NK-92 treated with Interleukin-12 subunit alpha and Interleukin-12 subunit beta, amount 100 ng/mL, for 24 hours (cell line): ENCODE results near the gene GRIK3.

Source experiments
- DNase-seq: peaks from one replicate; lab custom pipeline; 2025; lab: John Stamatoyannopoulos, UW

Gene GRIK3

DNA sequence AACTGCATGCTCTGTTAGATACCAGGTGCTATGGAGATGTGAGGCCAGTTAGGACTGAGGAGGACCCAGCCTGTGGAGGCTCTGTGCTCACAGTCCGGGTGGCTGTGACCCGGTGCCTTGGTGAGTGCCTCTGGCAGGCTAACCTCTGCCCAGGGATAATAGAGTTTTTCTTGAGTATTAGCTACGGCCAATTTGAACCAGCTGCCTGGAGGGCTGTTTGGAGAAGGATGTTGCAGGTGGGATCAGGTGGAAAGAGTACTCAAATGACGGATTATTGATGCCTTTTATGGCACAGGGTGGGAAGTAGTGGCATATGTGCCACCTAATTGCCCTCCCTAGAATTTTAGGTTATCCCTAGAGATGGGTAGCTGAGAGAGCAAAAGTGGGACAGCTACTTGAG is 182.7 kb downstream of the GRIK3 start:
- DNase-seq = no peak

DNA sequence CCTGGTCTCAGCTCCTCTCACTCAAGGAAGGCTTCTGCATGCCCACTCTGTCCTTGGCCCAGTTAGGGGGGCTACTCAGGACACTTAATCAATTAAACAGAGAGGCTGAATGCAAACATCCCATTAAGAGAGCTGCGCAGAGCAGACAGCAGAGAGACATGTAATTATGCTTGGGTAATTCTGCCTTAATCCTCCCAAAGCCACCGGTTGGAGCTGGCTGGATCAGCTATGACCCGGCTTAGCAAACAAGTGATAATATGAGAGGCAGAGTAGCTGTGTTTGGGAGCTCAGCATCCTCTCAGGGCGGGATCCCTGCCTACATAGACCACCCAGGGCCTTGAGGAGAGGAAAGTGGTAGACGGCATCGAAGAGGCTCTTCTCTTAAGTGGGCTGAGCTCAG is 183.2 kb downstream of the GRIK3 start:
- no peak for DNase-seq

DNA sequence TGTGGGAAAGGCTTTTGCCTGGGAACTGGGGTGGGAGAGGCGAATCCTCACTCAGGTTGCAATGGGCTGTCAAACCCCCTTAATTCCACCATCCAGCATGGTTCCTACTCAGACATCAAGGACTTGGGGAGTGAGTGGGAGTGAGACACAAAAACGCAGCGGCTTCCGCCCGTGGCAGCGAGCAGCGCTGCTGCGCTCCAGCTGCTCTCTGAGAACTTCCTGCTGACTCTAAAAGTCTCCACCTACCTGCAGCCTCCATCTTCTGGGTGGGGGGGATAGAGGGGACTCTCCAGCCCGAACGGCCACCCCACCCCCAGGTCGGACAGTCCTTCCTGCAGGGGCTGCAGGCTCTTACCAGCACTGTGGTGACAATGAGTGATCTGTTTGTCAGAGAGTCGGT is 184.4 kb downstream of the GRIK3 start:
- DNase-seq = no peak

DNA sequence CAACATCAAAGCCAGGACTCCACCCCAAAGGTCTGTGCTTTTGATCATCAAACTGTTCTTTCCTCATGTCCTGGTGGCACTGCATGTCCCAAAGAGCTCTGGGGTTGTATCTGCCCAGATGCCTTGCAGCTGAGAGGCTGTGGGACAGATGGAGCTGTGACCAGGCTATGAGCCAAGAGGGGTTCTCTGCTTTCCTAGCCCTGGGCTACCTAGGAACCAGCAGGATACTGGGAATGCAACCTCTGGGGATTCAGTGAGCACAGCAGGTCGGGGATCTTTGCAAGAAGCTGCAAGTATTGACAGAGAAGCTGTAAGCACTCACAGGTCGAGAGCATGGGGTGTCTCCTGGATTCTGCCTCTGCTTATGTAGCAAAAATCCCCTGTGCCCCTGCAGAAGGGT is 186.6 kb downstream of the GRIK3 start:
- no peak for DNase-seq

DNA sequence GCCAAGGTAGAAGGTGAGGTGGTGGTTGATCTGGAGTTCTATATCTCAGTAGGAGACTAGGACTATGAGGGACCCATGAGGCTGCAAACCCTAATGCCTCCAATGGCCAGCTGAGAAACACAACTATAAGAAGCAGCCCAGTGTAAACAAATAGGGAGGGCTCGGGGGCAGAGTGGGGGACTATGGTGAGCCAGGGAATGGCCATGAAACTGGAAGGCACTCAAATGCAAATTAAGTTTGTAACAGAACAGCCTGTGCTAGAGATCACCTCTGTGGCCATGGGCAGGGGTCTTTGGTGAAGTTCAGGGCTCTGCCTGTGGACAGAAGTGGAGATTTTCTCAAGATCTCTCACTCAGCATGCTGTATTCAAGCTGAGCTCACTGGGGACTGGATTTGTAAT is 187.1 kb downstream of the GRIK3 start:
- no peak for DNase-seq

DNA sequence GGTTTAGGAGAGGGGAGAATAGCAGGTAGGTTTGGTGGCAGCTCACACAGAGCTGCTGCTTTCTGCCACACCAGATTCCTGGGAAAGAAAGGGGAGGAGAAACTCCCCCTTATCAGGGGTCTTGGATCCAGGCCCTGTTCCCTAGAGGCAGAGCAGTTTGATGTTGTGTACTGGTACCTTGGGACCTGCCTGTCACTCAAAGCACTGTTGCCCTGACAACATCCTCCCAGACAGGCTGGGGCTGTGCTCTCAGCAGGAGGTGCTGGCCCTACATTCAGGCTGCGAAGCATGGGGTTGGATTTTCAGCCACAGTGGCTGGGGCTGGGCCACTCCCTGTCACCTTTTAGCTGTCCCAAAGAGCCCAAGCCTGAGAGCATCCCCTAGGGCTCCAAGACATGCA is 188.0 kb downstream of the GRIK3 start:
- DNase-seq = no peak

DNA sequence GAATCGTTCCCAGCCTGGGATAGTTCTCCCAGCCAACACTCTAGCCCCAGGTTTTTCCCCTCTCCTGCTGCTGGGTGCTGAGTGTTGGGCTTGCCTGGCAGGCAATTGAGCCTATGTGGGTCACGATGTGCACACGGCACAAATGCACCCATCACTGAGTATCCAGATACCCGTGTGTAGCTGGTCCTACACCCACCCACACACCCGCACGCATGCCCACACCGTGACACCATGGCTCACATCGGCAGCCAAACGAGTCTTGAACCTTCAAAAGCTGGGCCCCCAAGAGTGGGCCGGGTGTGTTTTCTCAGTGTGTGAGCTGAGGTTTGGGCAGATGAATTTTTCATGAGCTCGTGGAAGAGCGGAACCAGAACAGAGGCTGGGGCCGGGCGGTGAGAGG is 188.5 kb downstream of the GRIK3 start:
- DNase-seq = no peak

DNA sequence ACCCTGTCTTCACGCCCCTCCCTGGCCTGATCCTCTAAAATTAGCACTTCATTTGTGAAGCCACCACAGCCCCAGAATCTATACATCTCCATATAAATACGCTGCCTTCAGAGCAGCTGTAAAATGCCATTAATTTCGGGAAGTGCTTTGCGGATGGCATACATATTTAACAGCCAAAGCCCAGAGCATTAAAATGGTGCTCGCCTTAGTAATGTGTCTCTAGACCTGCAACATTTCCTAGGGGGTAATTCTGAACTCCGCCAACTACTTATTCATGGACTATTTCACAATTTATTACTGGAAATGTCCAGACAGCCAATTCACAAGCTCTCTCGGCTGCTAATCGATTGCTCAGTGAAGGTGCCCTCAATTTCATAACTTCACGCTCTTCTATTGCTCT is 189.4 kb downstream of the GRIK3 start:
- DNase-seq = no peak

DNA sequence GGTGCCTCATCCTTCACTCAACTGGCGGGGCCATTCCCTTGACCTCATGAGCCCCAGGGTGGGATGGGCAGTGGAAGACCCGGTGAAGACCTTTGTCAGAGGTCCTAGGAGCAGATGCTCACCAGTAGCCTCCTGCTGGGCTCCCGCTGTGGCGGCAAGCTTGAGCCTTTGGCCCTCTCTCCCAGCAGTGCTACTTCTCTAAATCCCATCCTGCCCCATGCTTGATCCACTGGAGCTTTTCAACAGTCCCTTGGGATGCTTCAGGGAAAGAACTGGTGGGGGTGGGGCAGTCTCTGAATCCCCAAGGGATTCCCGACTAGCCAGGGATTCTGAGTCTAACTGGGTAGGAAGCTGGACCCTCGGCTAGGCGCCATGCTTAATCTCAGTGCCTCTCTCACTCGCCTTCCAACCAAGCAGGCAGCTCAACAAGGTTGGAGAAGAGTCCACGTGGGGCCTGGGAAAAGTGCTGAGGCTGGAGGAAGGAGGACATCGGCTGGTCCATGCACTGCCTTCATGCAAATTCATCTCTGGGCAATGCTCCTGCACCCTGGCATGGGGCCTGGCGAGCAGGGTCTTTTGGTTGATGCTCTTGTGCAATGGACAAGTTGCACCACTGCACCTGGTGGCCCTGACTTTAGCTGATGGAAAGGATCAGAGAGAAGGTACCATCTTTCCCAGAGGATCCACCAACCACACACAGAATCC is 190.3 kb downstream of the GRIK3 start:
- DNase-seq = no peak

DNA sequence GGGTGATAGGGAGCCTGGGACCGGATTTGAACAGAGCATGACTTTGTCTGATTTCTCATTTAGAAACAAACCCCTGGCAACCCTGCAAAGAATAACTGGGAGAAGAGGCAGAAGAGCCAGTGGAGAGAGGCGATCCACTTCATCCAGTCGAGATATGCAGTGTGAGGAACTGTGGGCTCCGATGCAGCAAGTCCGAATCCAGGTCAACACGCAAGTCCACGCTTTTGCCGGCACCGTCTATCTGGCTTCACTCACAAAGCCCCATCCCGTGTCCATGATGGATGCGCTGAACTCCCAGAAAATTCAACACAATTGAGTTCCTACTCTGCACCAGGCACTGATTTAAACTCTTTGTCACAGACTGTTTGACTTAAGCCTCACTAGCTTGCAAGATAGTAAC is 191.3 kb downstream of the GRIK3 start:
- no peak for DNase-seq

DNA sequence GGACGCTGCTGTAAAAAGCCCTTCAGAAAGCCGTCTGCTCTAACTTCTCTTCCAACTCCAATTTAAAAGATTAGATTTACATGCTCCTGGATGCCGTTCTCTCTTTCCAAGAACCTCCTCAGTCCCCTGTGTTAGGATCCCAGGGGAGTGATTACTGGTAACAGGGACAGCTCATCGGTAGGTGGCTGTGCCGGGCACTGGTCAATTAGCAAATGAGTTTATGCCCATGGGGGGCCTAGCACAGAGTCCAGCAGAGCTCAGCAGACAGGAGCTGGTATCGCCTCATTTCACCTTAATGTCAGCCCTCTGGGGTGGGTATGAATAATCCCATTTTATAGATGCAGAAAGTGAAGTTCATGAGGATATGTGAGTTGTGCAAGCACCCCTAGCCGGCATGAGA is 191.9 kb downstream of the GRIK3 start:
- DNase-seq = no peak

DNA sequence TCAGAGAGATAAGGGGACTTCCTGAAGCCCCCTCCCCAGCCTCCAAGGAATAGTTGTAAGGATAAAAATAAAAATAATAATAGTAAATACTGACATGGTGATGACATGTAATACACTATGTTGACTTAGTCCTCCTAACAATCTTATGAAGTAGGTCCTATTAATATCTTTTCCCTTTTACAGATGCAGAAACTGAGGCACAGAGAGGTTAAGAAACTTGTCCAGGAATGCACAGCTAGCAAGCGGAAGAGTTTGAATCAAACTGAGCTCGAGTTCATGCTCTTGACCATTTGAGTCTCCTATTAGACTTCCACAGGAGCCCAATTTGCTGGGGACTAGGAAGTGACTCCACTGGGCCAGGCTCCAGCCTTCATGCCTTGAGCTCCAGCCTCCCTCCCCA is 194.8 kb downstream of the GRIK3 start:
- DNase-seq = no peak

DNA sequence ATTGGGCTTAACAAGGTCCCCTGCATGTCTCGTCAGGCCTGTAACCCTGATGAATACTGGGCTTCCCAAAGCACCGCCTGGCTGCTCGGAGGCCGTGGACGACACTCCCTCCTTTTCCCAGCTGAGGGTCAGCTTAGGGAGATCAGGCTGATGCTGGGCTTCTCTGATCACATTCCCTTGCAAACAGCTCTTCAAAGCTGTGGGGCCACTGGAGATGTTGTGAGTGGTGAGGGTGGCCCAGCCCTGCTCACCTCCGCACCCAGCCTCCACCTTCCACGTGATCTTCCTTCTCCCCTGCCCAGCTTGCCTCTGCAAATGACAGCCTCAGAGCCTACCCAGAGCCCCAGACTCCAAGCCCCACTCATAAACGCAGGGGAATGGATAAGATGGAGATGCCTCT is 195.4 kb downstream of the GRIK3 start:
- DNase-seq = no peak

DNA sequence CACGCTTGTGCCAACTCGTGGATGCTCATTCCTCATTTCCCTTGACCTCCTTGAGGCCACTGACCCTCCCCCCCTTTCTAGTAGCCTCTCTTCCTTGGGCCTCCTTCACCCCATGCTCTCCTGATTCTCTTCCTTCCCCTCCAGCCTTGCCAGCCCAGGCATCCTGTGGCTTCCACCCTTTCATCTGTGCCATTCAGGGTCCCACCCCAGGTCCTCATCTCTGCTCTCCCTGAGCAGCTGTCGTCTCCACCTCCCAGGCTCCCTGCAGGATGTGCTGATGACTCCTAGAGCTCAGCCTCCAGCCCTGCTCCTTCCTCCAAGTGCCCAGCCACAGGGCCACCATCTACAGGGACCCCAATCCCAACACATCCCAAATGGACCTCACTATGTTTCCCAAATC is 197.4 kb downstream of the GRIK3 start:
- no peak for DNase-seq

DNA sequence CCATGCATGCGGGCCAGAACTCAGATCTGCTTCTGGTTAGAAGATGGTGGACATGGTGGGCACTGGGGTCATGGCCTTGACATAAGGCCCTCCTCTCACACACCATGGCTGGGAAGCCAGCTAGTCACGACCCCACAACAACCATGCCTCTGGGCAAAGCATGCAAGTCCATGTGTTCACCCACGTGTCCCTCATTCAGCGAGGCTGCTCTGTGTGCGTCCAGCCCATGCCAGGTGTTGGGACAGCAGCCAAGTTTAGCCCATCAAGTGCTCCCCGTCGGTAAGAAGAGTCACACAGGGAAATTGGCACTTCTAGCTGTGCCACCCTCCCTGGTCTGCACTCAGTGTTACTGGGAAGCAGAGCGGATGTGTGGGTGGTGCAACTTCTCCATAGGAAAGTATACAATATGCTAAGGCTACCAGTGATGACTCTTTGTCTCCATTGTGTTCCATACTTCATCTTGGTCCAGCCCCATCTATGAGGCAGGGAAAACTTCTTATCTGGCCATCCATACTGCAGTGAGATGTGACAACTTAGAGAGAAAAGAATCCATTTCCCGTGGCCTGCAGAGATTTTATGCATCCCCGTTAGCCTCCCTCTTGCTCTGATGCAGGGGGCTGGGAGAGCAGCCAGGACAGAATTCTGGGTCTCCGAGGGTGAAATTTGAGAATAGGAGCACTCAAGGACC is 198.0 kb downstream of the GRIK3 start:
- no peak for DNase-seq

DNA sequence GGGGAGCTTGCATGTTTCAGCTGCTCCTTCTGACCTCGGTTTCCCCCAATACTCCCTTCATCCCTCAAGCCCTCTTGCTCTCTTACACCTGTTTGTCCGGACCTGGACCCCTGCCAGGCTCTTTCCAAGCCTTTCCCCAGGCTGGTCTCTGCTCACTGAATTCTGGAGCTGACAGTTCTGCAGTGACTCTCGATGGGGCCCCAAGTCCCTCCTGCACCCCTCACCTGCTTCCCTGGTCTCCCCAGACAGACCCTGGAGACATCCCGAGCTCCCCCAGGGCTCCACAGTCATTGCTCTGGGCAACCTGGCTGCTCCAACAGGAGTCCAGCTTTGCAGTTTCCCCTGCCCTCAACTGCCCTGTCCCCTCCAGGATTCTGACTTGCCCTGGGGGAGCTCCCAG is 198.6 kb downstream of the GRIK3 start:
- DNase-seq = no peak

DNA sequence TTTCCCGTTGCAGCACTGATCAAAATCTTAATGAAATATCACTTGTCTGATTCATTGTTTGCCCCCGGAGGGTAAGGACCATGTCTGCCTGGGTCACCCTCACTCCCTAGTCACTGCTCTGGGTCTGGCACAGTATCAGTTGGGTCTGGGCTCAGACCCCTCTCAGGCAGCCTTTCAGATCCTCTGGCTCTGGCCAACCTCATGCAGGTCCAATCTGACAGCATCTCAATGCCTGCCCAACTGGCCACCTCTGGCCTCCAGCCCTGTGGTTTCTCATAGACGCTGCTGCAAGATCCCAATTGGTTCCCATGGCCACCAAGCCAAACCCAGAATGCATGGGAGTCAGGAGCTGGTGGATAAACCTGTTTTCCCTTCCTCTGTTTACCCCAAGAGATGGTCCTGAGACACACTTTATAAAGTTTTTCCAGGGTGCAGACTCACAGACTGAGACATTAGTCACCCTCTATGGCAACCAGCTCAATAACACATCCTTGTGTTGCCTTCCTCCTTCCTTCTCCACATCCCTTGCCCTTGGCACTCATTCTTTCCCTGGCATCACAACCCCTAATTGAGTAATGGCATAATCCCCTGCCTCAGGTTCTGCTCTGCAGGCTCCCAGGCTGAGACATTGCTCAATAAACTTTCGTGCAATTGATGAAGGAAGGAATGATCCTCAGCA is 199.2 kb downstream of the GRIK3 start:
- DNase-seq = no peak

DNA sequence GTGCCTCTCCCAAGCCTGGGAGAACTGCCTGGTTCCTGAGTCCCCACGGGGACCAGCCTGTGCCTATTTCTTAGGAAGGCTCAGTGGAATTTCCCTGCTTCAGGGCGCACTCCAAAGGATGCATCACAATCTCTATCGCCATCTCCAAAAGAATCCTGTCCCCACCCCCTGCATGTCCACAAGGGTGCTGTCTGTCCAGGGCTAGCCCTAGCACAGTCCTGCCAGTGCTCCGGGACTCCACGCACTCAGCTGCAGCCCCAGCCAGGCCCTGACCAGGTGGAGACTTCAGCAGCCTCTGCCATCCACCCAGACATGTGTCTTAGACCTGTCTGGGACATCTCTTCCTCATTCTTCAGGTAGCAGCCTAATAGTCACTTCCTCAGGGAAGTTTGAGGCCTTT is 199.7 kb downstream of the GRIK3 start:
- no peak for DNase-seq

DNA sequence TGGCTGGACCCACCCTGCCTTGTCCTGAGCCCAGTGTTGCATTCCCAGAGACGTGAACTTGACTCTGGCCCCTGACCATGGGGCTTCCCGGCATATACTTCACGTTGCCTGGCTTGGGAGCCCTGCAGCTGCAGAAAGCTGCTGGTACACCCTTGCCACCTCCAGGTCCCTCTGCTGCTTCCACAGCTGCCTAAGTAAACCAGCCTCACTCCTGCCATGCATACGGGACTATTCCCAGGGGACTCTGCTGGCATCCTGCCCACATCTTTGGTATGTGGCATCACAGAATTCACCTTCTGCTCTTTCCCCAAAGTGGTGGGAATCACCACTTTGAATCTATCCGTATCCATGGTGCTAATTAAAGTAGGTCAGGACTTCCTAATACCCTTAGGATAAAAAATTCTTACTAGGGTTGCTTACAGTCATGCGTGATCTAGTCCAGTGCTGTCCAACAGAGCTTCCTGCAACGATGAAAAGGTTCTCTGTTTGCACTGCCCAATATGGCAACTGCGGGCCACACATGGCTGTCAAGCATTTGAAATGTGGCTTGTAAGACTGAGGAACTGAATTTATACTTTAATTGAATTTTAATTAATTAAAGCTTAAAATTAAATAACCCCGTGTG is 203.0 kb downstream of the GRIK3 start:
- no peak for DNase-seq

DNA sequence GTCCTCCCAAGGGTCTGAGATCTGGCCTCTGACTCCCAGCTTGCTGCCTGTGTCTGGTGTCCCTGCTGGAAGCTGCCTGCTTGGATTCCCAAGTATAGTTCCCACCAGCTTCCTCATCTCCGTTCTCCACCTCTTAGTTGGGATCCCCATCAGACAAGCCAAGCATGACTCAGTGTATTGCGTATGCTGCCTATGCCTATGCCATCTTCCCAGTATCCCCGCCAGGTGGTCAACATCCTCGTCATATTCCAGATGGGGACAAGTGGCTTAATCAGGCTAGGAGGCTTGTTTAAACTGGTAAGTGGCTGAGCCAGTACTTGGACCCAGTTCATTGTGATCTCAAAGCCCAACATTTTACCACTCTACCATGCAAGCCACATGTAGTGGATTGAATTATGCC is 204.4 kb downstream of the GRIK3 start:
- DNase-seq = no peak

DNA sequence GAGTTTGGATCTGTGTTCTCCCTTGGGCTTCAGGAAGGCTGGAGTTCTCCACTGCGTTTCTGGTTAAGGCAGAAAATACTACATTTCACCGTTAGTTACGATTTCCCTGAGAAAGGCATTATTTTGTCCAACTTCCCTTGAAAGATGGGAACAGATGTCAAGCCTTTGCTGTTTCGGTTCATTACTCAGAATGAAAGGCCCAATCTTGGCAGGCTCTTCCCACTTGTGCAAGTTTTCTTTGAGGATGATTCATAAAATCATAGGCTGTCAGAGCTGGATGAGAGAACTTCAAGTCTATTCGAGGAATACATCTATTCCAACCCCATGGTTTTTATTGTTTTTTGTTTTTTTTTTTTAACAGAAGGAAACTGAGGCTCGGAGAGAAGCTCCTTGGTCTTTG is 205.2 kb downstream of the GRIK3 start:
- DNase-seq = no peak

DNA sequence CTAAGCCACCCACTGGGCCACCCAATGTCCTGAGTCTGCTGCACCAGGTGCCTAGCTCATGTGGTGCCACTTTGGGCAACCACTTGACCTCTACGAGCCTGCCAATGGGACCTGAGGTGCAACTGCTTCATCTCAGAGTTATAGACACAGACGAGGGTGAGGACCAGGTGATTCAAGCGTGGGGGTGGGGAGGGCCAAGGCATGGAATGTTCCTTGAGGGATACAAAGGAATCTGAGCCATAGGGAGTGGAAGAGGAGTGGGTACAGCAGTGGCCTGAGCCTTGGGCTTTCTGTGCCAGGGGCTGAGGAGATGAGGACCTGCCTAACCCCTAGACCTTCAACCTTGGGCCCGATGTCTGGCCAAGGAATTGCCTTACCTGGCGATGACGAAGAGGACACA is 209.1 kb downstream of the GRIK3 start:
- DNase-seq = no peak

DNA sequence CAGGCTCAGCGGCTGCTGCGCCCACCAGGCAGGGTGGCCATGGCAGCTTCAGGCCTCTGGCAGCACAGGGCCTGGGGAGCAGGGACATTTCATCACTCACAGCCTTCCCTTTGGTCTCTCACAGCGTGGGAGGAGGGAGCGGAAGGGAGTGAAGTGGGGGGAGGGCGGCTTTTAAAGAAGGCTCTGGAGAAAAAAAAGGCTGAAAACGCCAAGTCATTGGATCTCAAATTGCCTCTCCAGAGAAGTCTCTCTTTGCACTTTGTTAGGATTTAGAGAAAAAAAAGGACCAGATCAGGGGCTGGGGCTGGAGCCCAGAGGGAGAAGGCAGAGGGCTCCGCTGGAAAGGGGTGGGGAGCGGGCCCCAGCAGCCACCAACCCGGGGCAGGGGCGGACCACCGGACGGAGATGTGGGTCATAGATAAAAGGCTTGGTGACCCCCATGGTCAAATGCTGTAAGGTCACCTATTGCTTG is 209.9 kb downstream of the GRIK3 start:
- DNase-seq = no peak
